Effector CD8-positive, alpha-beta T cell (primary cell): ENCODE results near the gene RAB18.
"Not testable (repeated sequence)": the region's sequence is repeated elsewhere in the genome, so short reads cannot be mapped to it uniquely, and the experiment has no call there.

Experiments used
- DNase-seq: peaks from one replicate; lab custom pipeline; 2025; lab: John Stamatoyannopoulos, UW

The RAB18 gene

DNA sequence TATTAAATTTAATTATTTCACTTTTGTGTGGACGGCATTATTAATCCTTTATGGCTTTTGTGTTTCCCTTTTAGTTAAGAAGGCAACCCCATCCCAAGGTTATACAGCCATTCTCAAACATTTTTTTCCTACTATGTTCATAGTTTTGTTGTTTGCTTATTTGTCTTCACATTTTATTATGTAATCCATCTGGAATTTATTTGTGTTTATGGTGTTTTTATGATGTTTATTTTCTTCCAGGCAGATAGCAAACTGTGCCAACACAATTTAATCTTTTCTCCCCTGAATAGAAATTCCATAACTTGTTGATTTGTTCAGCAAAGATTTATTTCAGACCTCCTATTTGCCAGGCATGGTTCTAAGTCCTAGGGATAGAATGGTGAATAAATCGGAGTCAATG, 42.9 kb downstream of the RAB18 start:
- DNase-seq, result no peak

DNA sequence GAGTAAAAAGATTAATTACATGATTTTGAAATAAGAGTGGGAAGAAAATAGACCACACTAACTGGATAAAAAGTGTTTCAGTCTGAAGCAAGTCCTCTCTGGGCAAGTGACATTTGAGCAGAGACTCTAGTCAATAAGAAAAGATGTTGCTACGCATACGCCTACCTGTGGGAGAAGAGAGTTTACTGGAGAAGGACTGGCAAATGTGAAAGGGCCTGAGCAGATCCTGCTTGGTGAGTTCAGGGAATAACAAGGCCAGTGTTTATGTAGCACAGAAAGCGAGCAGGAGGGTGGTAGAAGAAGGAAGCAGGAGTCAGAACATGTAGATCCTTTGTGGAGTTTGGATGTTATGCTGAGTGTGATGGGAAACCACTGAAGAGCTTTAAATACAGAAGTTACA, 43.4 kb downstream of the RAB18 start:
- no peak for DNase-seq

DNA sequence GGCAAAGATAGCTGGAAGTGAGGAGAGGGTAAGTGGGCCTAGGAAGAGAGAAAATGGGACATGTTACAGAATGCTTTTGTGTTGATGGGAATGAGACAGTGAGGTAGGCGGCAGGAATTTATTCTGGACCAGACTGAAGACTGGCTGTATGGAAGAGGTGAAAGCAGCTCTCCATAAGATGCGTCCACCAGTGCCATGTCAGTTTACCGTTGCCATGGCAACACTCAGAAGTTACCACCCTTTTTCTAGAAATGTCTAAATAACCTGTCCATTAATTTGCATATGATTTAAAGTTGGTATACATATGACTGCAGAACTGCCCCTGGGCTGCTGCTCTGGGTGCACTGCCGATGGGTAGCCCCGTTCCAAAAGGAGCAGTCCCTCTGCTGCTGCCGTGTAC, 46.7 kb downstream of the RAB18 start:
- no peak for DNase-seq

GRCh38 chr10:27558612-27559020, 54.5 kb downstream of the RAB18 start:
- DNase-seq, result no peak

- DNase-seq, result no peak
Observed at GRCh38 chr10:27561334-27561733, 57.2 kb downstream of the RAB18 start.

GRCh38 chr10:27564398-27564797, 60.3 kb downstream of the RAB18 start:
- no peak for DNase-seq

DNA sequence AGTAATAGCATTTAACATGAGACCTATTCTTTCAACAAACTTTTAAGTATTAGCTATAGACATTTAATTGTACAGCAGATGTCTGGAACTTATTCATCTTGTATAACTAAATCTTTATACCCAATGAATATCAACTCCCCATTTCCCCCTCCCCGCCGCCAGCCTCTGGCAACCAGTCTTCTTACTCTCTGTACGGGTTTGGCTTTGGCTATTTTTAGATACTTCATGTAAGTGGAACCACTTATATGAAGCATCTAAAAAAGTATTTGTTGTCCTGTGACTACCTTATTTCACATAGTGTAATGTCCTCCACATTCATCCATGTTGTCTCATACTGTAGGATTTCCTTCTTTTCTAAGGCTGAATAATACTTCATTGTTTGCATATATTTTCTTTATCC, 60.8 kb downstream of the RAB18 start:
- no peak for DNase-seq

- DNase-seq, result no peak
Observed at GRCh38 chr10:27568196-27569175, 64.4 kb downstream of the RAB18 start.

- DNase-seq, result no peak
Observed at GRCh38 chr10:27569946-27570345, 65.8 kb downstream of the RAB18 start.

DNA sequence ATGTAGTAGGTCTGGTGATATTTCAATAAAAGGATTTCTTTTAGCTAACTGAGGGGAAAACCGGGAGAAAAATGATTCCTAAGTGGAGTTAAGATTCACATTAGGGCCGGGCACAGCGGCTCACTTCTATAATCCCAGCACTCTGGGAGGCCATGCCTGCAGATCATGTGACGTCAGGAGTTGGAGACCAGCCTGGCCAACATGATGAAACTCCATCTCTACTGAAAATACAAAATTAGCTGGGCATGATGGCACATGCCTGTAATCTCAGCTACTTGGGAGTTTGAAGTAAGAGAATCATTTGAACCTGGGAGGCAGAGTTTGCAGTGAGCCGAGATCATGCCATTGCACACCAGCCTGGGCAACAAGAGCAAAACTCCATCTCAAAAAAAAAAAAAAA, 72.9 kb downstream of the RAB18 start:
- DNase-seq, result not testable (repeated sequence)

GRCh38 chr10:27578316-27578715, 74.2 kb downstream of the RAB18 start:
- DNase-seq, result no peak

- DNase-seq, result no peak
Observed at GRCh38 chr10:27581225-27581624, 77.1 kb downstream of the RAB18 start.

DNA sequence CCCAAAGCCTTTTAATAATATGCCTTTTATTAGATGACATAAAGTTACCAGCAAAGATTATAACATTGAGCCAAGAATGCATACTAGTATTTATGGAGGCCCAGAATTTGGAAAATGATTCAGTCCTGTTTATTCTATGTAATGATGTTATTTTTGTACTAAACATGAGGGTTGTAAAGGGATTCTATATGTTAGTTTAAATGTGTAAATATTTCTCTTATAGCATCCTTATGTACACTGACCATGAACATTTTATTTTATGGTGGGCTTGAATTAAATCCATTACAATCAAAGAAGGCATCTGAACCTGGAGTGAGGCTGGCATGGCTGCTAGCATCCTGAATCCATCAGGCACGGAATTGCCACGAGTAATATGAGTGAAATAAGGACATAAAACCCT, 80.2 kb downstream of the RAB18 start:
- DNase-seq, result no peak
